GM21529 (cell line): ENCODE data around the gene GTF2H1.
"Not testable (repeated sequence)": the region's sequence is repeated elsewhere in the genome, so short reads cannot be mapped to it uniquely, and the experiment has no call there.

Experiments used
- ATAC-seq: cut with Tn5 transposase; IDR thresholded peaks from one replicate; pipeline ENCODE4 v1.9.1; 2021; ENCODE audit not compliant: unreplicated experiment

GTF2H1 gene

DNA sequence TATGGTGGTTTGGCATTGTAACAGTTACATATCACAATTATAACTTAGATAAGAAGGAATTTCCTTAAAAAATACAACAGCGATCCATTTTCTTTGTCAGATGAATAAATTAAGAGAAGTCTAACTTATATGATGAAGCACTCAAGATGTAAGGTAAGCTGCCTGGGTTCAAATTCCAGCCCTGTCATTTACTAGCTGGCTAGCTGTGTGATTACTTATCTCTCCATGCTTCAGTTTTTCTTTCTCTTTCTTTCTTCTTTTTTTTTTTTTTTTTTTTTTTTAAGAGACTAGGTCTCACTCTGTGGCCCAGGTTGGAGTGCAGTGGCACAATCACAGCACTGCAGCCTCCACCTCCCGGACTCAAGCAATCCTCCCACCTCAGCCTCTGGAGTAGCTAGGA is 49.8 kb downstream of the GTF2H1 start:
- ATAC-seq, result no peak

DNA sequence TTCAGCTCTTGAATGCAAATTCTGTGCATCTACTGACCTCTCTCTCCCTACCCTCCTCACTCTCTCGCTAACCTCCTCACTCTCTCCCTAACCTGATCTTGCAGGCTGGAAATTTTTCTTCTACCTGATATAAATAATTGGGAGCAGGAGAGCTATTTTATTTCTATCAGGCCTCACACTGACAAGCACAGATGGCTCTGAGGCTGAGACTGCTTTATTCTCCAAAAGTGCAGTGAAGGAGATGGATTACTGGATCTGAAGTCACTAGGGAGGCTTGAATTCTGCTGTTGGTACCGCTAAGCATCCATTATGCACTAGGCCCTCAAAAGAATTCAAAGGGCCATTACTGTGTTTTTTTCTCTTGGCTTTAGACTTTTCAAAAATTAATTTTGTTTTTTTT is 52.6 kb downstream of the GTF2H1 start:
- ATAC-seq, result no peak

DNA sequence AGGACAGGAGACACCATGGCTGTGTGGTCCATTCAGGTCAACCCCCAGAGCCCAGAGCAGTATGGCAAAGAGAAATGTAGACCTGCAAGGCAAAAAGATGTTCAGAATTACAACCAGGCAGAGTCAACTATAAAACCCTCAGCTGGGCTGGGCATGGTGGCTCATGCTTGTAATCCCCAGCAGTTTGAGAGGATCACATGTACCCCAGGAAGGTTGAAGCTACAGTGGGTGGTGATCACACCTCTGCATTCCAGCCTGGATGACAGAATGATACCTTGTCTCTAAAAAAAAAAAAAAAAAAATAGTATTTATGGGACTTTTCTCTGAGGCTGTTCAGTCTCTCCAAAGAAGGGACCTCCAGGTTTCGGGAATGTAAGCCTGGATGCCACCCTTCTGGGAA is 53.6 kb downstream of the GTF2H1 start:
- no peak for ATAC-seq

DNA sequence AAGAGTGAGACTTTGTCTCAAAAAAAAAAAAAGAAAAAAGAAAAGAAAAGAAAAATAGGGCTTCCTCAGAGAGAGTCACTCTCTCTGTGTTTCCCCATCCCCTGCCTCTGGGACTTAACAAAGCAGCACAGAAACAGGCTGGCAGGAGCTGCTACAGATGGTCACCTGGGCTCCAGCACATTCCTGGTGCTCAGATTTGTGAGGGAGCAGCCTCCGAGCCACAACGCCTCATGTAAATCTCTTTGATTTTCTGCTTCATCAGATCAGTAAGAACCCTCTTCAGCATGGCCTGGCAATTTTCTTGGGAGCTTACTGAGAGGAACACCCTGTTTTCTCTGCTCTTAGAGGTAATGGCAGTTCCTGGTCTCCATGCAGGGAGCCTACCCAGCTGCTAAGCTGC is 56.8 kb downstream of the GTF2H1 start:
- no peak for ATAC-seq

DNA sequence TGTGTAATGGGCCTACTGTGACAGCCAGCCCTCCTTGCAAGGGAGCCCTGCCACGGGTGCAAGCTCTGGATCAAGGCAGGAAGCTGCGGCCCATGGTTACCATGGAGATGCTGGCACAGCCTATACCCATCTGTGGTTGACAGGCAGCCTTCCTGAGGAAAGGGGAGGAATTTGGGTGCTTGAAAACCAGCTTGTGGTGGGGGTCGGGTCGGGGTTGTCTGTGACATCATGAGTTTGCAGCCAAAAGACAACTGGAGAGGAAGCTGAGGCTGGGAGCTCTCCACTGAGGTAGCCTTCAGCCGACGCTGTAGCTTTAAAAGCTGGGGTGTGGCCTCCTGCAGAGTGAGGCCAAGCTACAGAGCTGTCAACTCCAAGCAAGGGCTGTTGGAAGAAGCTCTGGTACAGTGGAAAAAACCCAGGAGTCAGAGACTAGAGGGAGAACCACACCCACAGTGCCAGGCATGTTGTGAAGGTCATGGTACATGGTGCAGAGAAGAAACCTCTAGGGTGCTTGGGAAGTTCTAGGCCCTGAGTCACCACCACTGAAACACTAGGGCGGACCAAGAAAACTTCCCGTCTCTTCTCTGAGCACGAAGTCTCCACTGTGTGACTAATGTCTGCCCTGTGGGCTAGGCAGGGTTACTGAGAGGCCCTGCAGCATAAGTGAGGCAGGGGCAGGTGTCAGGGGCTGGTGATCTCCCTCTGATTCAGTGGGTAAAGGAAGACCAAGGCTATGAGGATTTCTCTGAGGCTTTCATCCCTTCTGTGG is 61.2 kb downstream of the GTF2H1 start:
- ATAC-seq, result peak; percentile 89

DNA sequence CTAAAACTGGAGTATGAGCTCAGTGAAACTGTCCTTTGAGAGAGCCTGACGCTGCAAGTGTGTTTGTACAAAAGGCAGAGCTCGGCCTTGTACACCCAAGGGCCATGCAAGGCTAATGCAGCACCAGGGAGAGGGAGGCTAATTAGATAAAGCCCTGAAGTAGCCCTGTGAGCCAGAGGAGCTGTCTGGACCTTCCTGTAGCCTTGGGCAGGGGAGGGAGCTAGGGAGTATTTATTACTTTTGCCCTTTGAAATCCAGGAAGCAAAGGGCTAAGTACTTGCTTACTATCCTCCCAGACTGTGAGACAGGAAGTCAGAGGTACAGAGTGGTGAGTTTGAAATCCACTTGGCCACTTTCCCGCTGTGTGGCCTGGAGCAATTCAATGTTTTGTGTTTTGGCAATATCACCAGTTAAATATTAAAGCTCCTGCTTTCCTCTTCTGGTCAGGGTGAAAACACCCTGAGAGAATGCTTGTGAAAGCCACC is 61.8 kb downstream of the GTF2H1 start:
- peak; percentile 44 for ATAC-seq

DNA sequence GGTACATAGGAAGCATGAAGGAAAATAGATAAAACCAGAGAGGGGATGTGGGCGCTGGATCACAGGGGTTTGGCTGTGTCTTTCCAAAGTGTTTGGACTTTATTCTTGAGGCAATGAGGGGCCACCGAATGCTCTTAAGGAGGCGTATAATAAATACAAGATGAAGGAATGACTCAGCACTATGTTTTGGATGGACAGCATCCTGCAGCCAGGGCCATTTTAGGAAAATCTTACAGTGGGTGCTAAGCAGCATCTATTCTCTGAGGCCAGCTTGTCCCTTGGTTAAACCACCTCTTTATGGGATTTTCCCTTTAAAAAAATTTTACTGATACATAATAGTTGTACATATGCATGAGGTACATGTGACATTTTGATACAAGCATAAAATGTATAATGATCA is 67.7 kb downstream of the GTF2H1 start:
- ATAC-seq, result no peak

DNA sequence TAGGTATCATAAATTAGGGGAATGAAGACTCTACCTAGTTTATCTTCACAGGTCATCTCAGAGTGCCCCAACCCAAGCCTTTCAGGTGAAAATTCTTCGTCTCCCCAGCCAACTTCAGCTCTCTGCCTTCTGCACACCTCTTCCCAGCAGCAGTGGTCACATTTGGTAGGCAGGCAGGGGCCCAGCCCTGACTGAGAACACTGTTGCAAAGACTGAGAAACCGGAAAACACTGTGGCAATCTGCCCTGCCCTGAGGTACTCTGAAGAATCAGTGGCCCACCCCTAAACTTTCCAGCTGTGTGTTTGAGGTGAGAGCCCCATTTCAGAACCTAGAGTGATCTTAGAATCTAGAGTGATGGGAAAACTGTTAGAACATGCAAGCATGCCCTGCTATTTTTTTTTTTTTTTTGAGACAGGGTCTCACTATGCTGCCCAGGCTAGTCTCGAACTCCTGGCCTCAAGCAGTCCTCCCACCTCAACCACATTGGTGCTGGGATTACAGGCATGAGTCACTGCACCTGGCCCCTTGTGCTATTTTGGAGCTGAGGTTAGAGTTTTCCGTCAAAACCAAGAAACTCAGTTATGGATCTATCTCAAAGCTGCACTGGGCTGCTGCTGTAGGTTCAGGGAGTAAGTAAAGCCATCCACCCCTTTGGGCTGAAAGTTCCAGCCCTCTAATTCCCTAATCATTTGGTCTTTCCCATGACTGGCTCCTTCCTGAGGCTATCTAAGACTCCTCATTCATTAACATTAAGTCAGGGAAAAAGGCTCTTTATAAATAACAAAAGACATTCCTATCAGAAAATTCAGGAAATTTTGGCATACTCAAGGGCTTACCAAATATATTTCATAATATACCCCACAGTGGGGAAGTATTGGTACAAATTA is 70.3 kb downstream of the GTF2H1 start:
- ATAC-seq, result no peak

DNA sequence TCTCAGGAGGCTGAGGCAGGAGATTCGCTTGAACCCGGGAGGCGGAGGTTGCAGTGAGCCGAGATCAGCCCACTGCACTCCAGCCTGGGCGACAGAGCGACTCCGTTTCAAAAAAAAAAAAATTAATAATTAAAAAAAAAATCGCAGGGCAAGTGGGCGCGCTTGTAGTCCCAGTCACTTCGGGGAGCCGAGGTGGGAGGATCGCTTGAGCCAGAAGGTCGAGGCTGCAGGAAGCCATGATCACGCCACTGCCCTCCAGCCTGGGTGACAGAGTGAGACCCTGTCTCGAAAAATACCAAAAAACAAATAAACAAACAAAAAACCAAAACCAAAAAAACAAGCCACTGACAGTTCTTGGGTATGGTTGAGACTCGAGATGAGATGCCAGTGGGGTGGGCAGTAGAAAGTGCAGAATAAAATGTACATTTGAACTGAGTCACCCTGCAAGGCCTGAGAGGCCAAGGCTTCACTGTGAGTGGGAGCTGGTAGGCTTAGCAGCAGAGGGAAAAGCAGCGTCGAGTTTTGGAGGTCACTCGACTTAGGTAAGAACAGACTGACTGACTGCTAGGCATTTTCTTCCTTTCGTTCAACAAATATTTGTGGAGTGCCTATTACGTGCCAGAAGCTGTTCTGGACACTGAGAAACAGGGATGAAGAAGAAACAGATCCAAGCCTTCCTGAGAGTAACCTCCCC is 71.4 kb downstream of the GTF2H1 start:
- ATAC-seq, result no peak

DNA sequence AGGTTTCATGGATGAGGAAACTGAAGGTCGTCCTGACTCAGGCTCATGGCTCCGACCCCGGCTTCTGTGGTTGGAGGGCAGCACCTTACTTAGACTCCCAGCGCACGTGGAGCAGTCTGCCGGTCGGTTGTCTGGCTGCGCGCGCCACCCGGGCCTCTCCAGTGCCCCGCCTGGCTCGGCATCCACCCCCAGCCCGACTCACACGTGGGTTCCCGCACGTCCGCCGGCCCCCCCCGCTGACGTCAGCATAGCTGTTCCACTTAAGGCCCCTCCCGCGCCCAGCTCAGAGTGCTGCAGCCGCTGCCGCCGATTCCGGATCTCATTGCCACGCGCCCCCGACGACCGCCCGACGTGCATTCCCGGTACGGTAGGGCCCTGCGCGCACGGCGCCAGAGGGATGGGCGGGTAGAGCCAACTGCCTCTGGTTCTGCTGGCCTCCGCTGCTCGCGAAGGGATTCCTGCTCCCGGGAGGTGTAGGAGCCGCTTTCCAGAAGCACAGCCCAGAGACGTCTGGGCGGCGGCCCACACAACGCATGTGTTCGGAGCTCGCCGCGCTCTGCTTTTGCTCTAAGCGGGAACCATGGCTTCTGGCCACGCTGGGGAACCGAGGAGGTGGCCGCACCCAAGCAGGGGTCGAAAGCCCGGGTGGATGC is 72.0 kb downstream of the GTF2H1 start, which contains the start of gene LDHA:
TSS of gene LDHA (plus strand) at position 289 of the 653 bp plus-strand sequence. CDS start 2,280 bp downstream, outside the sequence.
- peak; percentile 72 for ATAC-seq

DNA sequence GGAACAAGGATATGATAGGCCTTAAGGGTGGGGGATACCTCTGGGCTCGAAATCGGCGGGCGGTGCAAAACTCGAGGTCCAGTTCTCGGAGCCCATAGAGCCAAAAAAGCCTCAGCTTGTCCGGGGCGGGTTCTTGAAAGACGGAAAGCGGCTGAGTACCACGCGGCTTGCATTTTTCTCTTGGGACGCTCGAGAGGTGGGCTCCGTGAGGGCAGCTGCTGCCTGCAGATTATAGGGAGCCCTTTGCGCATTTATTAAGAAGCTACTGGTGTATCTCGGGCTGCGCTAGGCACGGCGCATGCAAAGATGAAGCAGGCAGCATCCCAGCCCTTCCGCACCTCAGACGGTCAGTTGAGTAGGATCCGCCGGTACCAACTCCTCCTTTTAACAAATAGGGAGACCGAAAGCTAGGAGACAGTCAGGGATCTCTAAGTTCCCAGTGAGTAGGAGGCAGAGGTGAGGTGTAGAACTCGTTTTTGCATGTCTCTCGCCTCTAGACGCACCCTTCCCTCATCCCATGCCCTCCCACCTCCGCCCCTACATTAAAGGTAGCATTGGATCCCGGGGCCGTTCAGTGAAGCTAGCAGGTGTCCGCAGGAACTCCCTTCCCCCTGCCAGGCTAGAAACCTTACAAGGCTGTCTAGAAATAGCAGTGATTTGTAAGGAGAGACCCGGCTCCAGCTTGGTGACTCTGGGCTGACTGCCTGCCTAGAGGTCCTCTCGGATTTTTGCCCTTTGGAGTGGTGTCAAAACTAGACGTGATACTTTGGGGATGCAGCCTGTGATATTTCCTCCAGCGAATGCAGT is 72.8 kb downstream of the GTF2H1 start:
- no peak for ATAC-seq

DNA sequence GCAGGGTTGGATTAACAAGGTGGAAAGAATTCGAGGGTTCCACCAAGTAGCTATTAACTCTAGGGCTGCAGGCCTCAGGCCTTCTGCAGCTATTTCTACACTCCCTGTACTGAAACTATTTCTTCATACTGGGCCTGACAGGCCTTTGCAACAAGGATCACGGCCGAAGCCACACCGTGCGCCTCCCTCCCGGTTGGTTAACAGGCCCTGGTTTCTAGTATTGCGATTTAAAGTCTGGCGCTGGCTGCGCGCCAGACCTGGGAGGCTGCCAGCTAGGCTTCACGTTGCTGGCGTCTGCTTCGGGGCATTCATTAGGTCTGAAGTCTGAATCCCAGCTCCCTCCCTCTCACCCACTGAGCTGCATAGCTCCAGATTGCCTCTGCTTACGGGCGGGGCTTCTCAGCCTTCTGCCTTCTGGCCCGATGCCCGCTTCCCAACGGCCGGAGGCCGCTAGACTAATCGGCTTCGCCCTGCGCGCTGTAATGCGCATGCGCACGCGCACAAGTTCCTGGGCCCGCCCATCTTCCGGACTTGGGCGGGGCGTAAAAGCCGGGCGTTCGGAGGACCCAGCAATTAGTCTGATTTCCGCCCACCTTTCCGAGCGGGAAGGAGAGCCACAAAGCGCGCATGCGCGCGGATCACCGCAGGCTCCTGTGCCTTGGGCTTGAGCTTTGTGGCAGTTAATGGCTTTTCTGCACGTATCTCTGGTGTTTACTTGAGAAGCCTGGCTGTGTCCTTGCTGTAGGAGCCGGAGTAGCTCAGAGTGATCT is 73.6 kb downstream of the GTF2H1 start:
- ATAC-seq, result peak; percentile 62

DNA sequence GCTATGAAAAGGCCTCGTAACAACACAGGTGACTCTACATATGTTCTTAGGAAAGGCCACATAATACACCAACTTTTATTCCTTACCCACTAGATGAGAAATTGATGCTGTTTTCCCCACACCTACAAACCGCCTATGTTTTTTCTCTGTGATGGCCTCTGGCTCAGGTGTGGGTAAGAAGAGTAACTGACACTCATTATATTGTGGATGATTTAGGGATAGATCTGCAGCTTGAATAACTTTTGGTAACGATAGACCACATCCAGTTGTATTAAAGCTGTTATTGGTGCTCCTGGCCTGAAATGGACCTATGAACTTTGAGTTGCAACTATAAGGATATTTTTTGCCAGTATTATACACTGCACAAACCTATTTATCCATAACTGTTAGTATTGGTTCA is 75.6 kb downstream of the GTF2H1 start:
- no peak for ATAC-seq

DNA sequence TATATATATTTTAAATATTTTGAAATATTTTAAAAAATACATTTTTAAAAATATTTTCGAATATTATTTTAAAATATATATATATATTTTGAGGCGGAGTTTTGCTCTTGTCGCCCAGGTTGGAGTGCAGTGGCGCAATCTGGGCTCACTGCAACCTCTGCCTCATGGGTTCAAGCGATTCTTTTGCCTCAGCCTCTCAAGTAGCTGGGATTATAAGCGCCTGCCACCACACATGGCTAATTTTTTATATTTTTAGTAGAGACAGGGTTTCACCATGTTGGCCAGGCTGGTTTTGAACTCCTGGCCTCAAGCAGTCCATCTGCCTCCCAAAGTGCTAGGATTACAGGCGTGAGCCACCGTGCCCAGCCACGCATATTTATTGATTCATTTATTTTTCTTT is 78.7 kb downstream of the GTF2H1 start:
- ATAC-seq, result not testable (repeated sequence)

DNA sequence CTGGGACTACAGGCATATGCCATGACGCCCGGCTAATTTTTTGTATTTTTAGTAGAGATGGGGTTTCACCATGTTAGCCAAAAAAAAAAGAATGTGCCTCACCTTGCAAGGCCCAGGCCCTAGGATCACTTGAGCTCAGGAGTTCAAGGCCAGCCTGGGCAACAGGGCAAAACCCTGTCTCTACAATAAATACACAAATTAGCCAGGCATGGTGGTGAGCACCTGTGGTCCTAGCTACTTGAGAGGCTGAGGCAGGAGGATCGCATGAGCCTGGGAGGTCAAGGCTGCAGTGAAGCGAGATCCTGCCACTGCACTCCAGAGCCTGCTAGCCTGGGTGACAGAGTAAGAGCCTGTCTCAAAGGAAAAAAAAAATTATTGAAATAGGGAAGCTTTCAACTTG is 81.7 kb downstream of the GTF2H1 start:
- no peak for ATAC-seq

DNA sequence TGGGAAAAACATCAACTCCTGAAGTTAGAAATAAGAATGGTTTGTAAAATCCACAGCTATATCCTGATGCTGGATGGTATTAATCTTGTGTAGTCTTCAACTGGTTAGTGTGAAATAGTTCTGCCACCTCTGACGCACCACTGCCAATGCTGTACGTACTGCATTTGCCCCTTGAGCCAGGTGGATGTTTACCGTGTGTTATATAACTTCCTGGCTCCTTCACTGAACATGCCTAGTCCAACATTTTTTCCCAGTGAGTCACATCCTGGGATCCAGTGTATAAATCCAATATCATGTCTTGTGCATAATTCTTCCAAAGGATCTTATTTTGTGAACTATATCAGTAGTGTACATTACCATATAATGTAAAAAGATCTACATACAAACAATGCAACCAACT is 85.0 kb downstream of the GTF2H1 start:
- not testable (repeated sequence) for ATAC-seq

DNA sequence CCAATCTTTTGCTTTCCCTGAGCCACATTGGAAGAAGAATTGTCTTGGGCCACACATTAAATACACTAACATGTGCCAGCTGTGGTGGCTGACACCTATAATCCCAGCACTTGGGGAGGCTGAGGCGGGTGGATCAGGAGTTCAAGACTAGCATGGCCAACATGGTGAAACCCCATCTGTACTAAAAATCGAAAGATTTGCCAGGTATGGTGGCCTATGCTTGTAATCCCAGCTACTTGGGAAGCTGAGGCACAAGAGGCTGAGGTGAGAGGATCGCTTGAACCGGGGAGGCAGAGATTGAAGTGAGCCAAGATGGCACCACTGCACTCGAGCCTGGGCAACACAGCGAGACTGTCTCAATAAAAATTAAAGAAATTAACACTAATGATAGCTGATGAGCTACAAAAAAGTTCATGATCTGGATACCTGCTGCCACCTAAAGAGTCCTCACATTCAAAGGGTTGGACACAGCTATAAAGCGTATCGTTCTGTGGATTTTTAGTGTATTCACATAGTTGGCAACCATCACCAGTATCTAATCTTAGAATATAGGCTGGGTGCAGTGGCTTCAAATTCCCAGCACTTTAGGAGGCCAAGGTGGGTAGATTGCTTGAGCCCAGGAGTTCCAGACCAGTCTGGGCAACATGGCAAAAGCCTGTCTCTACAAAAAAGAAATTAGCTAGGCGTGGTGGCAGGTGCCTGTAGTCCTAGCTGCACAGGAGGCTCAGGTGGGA is 86.4 kb downstream of the GTF2H1 start:
- no peak for ATAC-seq

DNA sequence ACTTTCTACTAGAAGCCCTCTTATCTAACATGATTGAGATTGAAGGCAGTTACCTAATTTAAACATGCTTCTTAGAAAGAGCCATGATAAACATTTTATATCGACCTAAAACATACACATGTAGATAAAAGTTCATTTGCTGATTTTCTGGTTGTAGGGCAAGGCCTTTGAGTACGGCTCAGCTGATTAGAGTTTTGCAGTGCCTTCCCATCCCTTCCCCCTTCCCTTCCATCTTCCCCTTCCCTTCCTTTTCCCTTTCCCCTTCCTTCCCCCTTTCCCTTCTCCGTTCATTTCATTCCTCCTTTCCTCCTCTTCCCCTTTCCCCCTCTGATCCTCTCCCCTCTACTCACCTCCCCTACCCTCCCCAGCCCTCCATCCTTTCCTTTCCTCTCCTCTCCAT is 94.1 kb downstream of the GTF2H1 start:
- no peak for ATAC-seq
